ENCODE results near the gene OR1A2. TPM values are rescaled to one million over a fixed set of nuclear protein-coding genes. Genes with fewer than 3 reads are reported as not detected.
"Not testable (repeated sequence)": the region's sequence is repeated elsewhere in the genome, so short reads cannot be mapped to it uniquely, and the experiment has no call there.

Gene OR1A2
- total and polyA plus RNA-seq, 8 donors: not detected

DNA sequence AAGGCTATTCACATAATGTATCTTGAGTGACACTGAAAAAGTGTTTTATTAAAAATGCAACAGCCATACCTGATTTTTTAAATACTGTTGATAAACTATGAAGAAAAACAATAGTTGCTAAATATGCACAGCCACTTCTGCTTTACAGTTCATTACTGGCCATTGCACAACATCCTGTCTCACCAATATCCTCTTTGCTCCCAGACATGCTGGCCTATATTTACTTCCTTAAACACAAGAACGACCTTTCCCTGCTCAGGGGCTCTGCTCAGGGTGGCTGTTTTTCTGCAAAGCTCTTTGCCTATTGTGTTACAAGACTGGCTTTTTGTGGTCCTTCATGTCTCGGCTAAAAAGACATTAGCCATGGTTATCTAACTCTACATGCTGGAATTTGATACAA, 41.4 kb downstream of the OR1A2 start:
- H3K4me3 ChIP-seq; intact Hi-C loops (cut with DNase I); FAIRE-seq; H3K27me3 ChIP-seq; H3K4me1 ChIP-seq; H3K36me3 ChIP-seq; H3K27ac ChIP-seq; H3K9me3 ChIP-seq: not testable (repeated sequence)
- peak in 2 of 4 donors; percentile 62 to 72 for ATAC-seq
- DNase-seq: peak in 1 of 6 donors; percentile 14
- WGBS, 2 donors: 6 to 13% methylated on average over 1 of the region's 2 CpGs

DNA sequence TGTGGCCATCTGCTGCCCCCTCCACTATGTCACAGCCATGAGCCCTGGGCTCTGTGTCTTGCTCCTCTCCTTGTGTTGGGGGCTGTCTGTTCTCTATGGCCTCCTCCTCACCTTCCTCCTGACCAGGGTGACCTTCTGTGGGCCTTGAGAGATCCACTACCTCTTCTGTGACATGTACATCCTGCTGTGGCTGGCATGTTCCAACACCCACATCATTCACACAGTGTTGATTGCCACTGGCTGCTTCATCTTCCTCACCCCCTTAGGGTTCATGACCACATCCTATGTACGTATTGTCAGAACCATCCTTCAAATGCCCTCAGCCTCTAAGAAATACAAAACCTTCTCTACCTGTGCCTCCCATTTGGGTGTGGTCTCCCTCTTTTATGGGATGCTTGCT, 43.7 kb downstream of the OR1A2 start:
- H3K36me3 ChIP-seq; ATAC-seq; H3K4me1 ChIP-seq; H3K9me3 ChIP-seq; H3K27ac ChIP-seq; H3K4me3 ChIP-seq; FAIRE-seq; intact Hi-C loops (cut with DNase I); DNase-seq; H3K27me3 ChIP-seq: not testable (repeated sequence)
- WGBS, 2 donors: 89% methylated on average over 1 of the region's 1 CpG; no CpG with 5 or more reads in 1 of the 2 donors

GRCh38 chr17:3244841-3245240, 47.5 kb downstream of the OR1A2 start:
- DNase-seq; H3K27ac ChIP-seq; H3K9me3 ChIP-seq; H3K4me1 ChIP-seq; FAIRE-seq; H3K27me3 ChIP-seq; H3K4me3 ChIP-seq; H3K36me3 ChIP-seq; ATAC-seq; intact Hi-C loops (cut with DNase I): not testable (repeated sequence)
- 11 to 18% methylated on average over 1 of the region's 1 CpG for WGBS, 2 donors

Other genes starting within 250 kb of the OR1A2 start
- not detected for gene OR1D5, start 133.9 kb upstream of the OR1A2 start, total RNA-seq
- not detected for gene OR1D5, start 133.9 kb upstream of the OR1A2 start, polyA plus RNA-seq
- not detected for gene OR1D2, start 93.1 kb upstream of the OR1A2 start, total RNA-seq
- not detected for gene OR1D2, start 93.1 kb upstream of the OR1A2 start, polyA plus RNA-seq
- gene OR1G1, start 70.0 kb upstream of the OR1A2 start, total RNA-seq: not detected
- gene OR1G1, start 70.0 kb upstream of the OR1A2 start, polyA plus RNA-seq: not detected
- gene OR1A1, start 10.1 kb downstream of the OR1A2 start, total RNA-seq: not detected
- not detected for gene OR1A1, start 10.1 kb downstream of the OR1A2 start, polyA plus RNA-seq
- gene OR3A1, start 100.8 kb downstream of the OR1A2 start, total RNA-seq: under 1 TPM in 1 of 6 donors, not detected in 5; 0.25 TPM
- gene OR3A1, start 100.8 kb downstream of the OR1A2 start, polyA plus RNA-seq: under 1 TPM in 1 of 2 donors, not detected in 1; 0.05 TPM
- gene OR3A2, start 188.8 kb downstream of the OR1A2 start, total RNA-seq: under 1 TPM in 3 of 6 donors, not detected in 3; 0.35 to 0.56 (median 0.46) TPM
- gene OR3A2, start 188.8 kb downstream of the OR1A2 start, polyA plus RNA-seq: under 1 TPM in 1 of 2 donors, not detected in 1; 0.12 TPM
- gene OR1E1, start 200.9 kb downstream of the OR1A2 start, total RNA-seq: not detected
- not detected for gene OR1E1, start 200.9 kb downstream of the OR1A2 start, polyA plus RNA-seq
- not detected for gene OR3A3, start 213.9 kb downstream of the OR1A2 start, total RNA-seq
- gene OR3A3, start 213.9 kb downstream of the OR1A2 start, polyA plus RNA-seq: not detected
- not detected for gene OR1E2, start 236.3 kb downstream of the OR1A2 start, total RNA-seq
- not detected for gene OR1E2, start 236.3 kb downstream of the OR1A2 start, polyA plus RNA-seq